Stomach (tissue), 9 donors: ENCODE measurements around the gene DCLRE1B. TPM values are rescaled to one million over a fixed set of nuclear protein-coding genes. Genes with fewer than 3 reads are reported as not detected.
A peak's percentile ranks its signal among the peaks of the same experiment; 100 is the strongest.

Experiments used
- DNase-seq, 2 donors: peaks; one replicate each; pipeline versions ENCODE4 v3.0.0 to v3.0.0-alpha.2; 2013 to 2019
- H3K27ac ChIP-seq, 5 donors: fragments of 200-600 bp in 4 of 5; sonication (generic) in 4 of 5; one replicate each; pipeline ENCODE4 v1.5.1; 2013 to 2019; ENCODE audit warnings: mild to moderate bottlenecking in 1 of 5, moderate library complexity in 1 of 5
- H3K27me3 ChIP-seq, 3 donors: fragments of 200-600 bp; sonication (generic); one replicate each; pipeline ENCODE4 v1.5.1; 2017 to 2019; ENCODE audit warnings: mixed run types in 1 of 3
- H3K36me3 ChIP-seq, 4 donors: fragments of 200-600 bp; sonication (generic); 1 replicate in 3 of 4; 2 replicates in 1 of 4; pipeline ENCODE4 v1.5.1; 2016 to 2019
- H3K4me1 ChIP-seq, 4 donors: fragments of 200-600 bp; sonication (generic); one replicate each; pipeline ENCODE4 v1.5.1; 2016 to 2019
- H3K4me3 ChIP-seq, 4 donors: fragments of 200-600 bp; sonication (generic) in 3 of 4; one replicate each; pipeline ENCODE4 v1.5.1; 2016 to 2019; ENCODE audit warnings: mild to moderate bottlenecking in 1 of 4
- H3K9me3 ChIP-seq, 4 donors: fragments of 200-600 bp; sonication (generic); one replicate each; pipeline ENCODE4 v1.5.1; 2016 to 2019
- EP300 ChIP-seq: sonication (generic); formaldehyde crosslinking; IDR thresholded peaks from one replicate; pipeline ENCODE4 v1.6.1; 2017; ENCODE audit warnings: antibody characterized with exemption
- POLR2A ChIP-seq, 4 donors: fragments of 450-650 bp; IDR thresholded peaks; one replicate each; pipeline ENCODE4 v1.6.1; 2016; ENCODE audit warnings: antibody characterized with exemption in 4 of 4, control low read depth in 2 of 4, mild to moderate bottlenecking in 1 of 4, moderate library complexity in 1 of 4
- POLR2AphosphoS5 ChIP-seq, 3 donors: sonication (generic); formaldehyde crosslinking; IDR thresholded peaks; one replicate each; pipeline ENCODE4 v1.6.1; 2016; ENCODE audit warnings: antibody characterized with exemption in 3 of 3
- WGBS, 5 donors: extraction: QIAGEN DNeasy Blood & Tissue Kit in 3 of 5; methylation state at CpG; one replicate each; pipeline versions ENCODE4 v1.1.5 to v1.1.7; 2013 to 2018; 5-methylcytosine and 5-hydroxymethylcytosine counted together
- intact Hi-C: fragments of 100-400 bp; cut with DNase I; formaldehyde crosslinking; loops from one replicate; pipeline ENCODE4 v1.15.1; 2023; ENCODE audit warnings: low total_unique reads
- polyA plus RNA-seq, 3 donors: library from polyadenylated mRNA; stranded (reverse); fragments of 200-250 nt; gene quantifications; one replicate each; pipeline ENCODE4 v1.2.3, GENCODE V29; 2013
- total RNA-seq, 5 donors: library from RNA; depleted of rRNA; stranded (reverse); fragments of >200 nt; gene quantifications; one replicate each; pipeline versions ENCODE4 v1.1.0 to v1.2.3, GENCODE V29; 2014 to 2016
- TF ChIP-seq, protein P1 (sequence below), 7 experiments: fragments of 450-650 bp in 4 of 7; fragments of 200-600 bp in 3 of 7; sonication (generic) in 3 of 7; IDR thresholded peaks; one replicate each; pipeline ENCODE4 v1.5.1; 2016 to 2019; ENCODE audit warnings: antibody characterized with exemption in 7 of 7, control low read depth in 2 of 7, mild to moderate bottlenecking in 1 of 7
- donor health status: healthy with polysubstance abuse.
- donor health status: Bipolar disorder and iron deficiency.
- donor health status: healthy.

Gene DCLRE1B
- total and polyA plus RNA-seq, 8 donors = 0.45 to 3.9 (median 1.9) TPM; not detected in 2

DNA sequence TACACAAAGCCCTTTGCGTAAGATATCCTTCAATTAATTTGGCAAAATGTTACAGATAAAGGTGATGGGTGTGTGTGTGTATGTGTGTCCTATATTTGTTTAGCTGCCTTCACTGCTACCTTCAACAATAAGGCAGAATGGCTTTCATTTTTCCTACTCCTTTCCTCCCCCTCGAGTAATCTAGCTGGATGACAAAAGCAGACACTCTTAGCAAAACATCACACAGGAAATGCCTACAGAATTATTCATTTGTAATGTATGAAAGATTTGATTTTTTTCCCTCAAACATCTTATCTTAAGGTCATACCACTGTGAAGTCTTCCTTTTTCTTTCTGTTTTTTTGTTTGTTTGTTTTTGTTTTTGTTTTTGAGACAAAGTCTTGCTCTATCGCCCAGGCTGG, 44.2 kb upstream of the DCLRE1B start:
- WGBS, 5 donors = 55 to 64% (median 58%) methylated on average over 3 of the region's 3 CpGs
- intact Hi-C loops = no loop called here
- H3K27ac ChIP-seq = no peak overlapping the region
- H3K4me1 ChIP-seq = peaks cover 0 to 28% (median 0%) of the 10 kb centered on the region in 4 donors
- H3K9me3 ChIP-seq = no peaks in the 10 kb centered on the region
- H3K36me3 ChIP-seq = no peaks in the 10 kb centered on the region
- TF ChIP-seq EP300 (no peak), POLR2AphosphoS5 (IDR thresholded peaks at IDR 0.05) (no peak)
- H3K27me3 ChIP-seq = no peaks in the 10 kb centered on the region
- no peak for DNase-seq
- H3K4me3 ChIP-seq = no peak overlapping the region

DNA sequence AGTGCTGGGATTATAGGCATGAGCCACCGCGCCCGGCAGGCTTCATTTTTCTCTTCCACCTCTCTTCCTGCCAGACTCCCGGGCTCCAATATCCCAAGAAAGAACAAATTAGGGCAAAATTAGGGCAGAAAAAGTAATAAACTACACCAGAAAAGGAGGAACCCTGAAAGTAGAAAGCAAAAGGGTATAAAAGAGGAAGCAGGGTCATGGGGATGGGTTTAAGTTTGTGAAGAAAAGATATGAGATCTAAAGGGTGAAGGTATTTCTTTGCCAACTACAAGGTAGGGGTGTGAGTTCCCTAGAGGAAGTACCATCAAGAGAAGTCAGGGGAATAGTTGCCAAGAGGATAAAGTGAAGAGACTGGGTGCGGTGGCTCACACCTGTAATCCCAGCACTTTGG, 43.5 kb upstream of the DCLRE1B start:
- 91 to 97% (median 95%) methylated on average over 5 of the region's 5 CpGs for WGBS, 5 donors
- H3K36me3 ChIP-seq = no peaks in the 10 kb centered on the region
- H3K27me3 ChIP-seq = no peaks in the 10 kb centered on the region
- intact Hi-C loops = no loop called here
- TF ChIP-seq, protein P1, sequence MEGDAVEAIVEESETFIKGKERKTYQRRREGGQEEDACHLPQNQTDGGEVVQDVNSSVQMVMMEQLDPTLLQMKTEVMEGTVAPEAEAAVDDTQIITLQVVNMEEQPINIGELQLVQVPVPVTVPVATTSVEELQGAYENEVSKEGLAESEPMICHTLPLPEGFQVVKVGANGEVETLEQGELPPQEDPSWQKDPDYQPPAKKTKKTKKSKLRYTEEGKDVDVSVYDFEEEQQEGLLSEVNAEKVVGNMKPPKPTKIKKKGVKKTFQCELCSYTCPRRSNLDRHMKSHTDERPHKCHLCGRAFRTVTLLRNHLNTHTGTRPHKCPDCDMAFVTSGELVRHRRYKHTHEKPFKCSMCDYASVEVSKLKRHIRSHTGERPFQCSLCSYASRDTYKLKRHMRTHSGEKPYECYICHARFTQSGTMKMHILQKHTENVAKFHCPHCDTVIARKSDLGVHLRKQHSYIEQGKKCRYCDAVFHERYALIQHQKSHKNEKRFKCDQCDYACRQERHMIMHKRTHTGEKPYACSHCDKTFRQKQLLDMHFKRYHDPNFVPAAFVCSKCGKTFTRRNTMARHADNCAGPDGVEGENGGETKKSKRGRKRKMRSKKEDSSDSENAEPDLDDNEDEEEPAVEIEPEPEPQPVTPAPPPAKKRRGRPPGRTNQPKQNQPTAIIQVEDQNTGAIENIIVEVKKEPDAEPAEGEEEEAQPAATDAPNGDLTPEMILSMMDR (IDR thresholded peaks at IDR 0.05) = no peak
- TF ChIP-seq POLR2AphosphoS5 (IDR thresholded peaks at IDR 0.05) (no peak), EP300 (no peak), POLR2A (IDR thresholded peaks at IDR 0.05) (no peak)
- no peak for DNase-seq
- H3K27ac ChIP-seq = no peak overlapping the region
- no peak overlapping the region for H3K4me3 ChIP-seq
- H3K9me3 ChIP-seq = no peaks in the 10 kb centered on the region
- peaks cover 0 to 28% (median 0%) of the 10 kb centered on the region in 4 donors for H3K4me1 ChIP-seq

DNA sequence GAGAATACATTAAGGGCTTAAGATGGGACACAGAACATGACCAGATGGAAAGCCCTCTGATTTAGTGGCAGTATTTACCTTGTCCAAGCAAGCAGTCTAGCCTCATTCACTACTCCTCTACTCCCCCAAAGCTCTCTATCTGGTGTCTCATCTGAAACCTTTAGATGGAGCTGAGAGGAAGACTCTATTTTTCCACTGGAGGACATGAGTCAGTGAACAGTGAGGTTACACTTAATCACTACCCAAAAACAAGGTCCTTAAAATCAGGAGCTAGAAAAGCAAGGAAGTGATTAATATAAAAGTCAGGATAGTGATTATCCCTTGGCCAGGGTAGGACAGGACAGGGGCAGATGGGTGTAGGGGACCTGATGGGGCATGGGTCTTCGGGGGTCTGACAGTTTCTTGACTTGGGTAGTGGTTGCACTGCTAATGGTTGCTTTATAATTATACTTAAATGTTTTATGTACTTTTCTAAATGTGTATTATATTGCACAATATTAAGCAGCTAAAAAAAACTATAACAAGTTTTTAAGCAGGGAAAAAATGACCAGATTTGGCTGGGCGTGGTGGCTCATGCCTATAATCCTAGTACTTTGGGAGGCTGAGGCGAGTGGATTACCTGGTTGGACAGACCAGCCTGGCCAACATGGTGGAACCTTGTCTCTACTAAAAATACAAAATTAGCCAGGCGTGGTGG, 36.6 kb upstream of the DCLRE1B start:
- H3K4me3 ChIP-seq = no peak overlapping the region
- H3K4me1 ChIP-seq = peaks cover 0 to 4% (median under 1%) of the 10 kb centered on the region in 4 donors
- intact Hi-C loops = no loop called here
- 88 to 94% (median 92%) methylated on average over 4 of the region's 4 CpGs for WGBS, 5 donors
- no peak overlapping the region for H3K27ac ChIP-seq
- no peak for DNase-seq
- no peaks in the 10 kb centered on the region for H3K27me3 ChIP-seq
- H3K36me3 ChIP-seq = no peaks in the 10 kb centered on the region
- TF ChIP-seq, protein P1 (IDR thresholded peaks at IDR 0.05) = no peak
- TF ChIP-seq POLR2AphosphoS5 (IDR thresholded peaks at IDR 0.05) = no peak
- TF ChIP-seq POLR2A (IDR thresholded peaks at IDR 0.05) = no peak
- TF ChIP-seq EP300 = no peak
- no peaks in the 10 kb centered on the region for H3K9me3 ChIP-seq

DNA sequence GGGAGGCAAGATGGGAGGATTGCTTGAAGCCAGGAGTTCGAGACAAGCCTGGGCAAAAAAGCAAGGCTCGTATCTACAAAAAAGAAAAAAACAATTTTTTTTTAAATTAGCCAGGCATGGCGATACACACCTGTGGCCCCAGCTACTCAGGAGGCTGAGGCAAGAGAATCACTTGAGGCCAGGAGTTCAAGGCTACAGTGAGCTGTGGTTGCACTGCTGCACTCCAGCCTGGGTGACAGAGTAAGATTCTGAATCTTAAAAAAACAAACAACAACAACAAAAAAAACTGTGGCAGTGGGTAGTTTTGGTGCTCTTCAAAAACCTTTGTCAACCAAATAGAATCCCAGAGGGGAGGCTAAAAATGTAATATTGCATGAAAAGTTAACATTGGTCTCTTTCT, 34.3 kb upstream of the DCLRE1B start:
- H3K4me3 ChIP-seq = peak overlapping the region in 3 of 4 donors; percentile 11 to 19 (median 17)
- no peaks in the 10 kb centered on the region for H3K36me3 ChIP-seq
- H3K9me3 ChIP-seq = no peaks in the 10 kb centered on the region
- TF ChIP-seq, protein P1 (IDR thresholded peaks at IDR 0.05) = no peak
- TF ChIP-seq POLR2AphosphoS5 (IDR thresholded peaks at IDR 0.05) (no peak), POLR2A (IDR thresholded peaks at IDR 0.05) (no peak), EP300 (no peak)
- no peaks in the 10 kb centered on the region for H3K27me3 ChIP-seq
- 79 to 86% (median 81%) methylated on average over 3 of the region's 3 CpGs for WGBS, 5 donors
- no peak for DNase-seq
- intact Hi-C loops = no loop called here
- H3K27ac ChIP-seq = peak overlapping the region in 3 of 5 donors; percentile 29 to 82 (median 77)
- peaks cover 0 to 14% (median 4%) of the 10 kb centered on the region in 4 donors for H3K4me1 ChIP-seq

DNA sequence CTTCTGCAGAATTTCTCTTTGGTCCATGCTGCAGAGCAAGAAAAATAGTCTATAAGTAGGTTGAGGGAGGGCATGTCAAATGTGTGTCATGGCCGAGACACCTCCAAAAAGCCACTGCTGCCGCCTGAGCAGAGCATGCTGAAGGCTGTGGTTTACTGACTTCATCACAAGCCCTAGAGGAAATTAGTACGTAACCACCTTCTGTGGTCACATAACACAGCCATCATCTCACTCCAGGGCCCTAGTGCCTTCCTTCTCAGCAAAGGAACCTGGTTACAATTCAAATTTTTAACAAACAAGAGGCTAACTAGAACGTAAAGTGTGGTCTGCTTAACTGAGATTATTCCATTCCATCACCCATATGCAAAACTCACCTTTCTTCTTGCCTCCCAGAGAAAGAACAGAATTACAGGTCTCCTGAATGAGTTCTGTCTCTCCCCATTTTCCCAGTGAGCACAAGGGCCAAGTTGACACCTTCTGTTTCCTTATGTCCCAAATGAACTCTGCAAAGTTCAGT, 33.5 kb upstream of the DCLRE1B start, which contains the start of gene PTPN22:
Gene PTPN22, minus strand, starts transcription at position 116 of the 517 bp plus-strand sequence.
- H3K27ac ChIP-seq = peak within 1 kb of the TSS in 4 of 5 donors; percentile 38 to 82 (median 69)
- H3K27me3 ChIP-seq = no peaks in the 10 kb centered on the region
- intact Hi-C loops = no loop called here
- H3K36me3 ChIP-seq = no peaks in the 10 kb centered on the region
- TF ChIP-seq POLR2AphosphoS5 (IDR thresholded peaks at IDR 0.05) (peak; percentile 27 to 49 (median 35)), EP300 (no peak), POLR2A (IDR thresholded peaks at IDR 0.05) (no peak)
- peaks cover 0 to 14% (median 4%) of the 10 kb centered on the region in 4 donors for H3K4me1 ChIP-seq
- H3K9me3 ChIP-seq = no peaks in the 10 kb centered on the region
- peak within 1 kb of the TSS in 3 of 4 donors; percentile 11 to 19 (median 17) for H3K4me3 ChIP-seq
- peak; percentile 50 to 79 for DNase-seq
- 71 to 82% (median 75%) methylated on average over 4 of the region's 4 CpGs for WGBS, 5 donors
